Fibroblast of lung (primary cell): Measurements from ENCODE around the gene PPIAL4G. TPM values are rescaled to one million over a fixed set of nuclear protein-coding genes. Genes with fewer than 3 reads are reported as not detected.
"Not testable (repeated sequence)": the region's sequence is repeated elsewhere in the genome, so short reads cannot be mapped to it uniquely, and the experiment has no call there.

Source experiments
- DNase-seq, 2 donors: peaks; one replicate each; pipeline versions ENCODE4 v3.0.0 to v3.0.0-alpha.2; 2010; ENCODE audit warnings: low read depth in 2 of 2
- H2AFZ ChIP-seq: 2 replicates; pipeline ENCODE4 v1.5.1; 2012; ENCODE audit warnings: low read length, control low read depth, inconsistent platforms
- H3K27ac ChIP-seq: 2 replicates; pipeline ENCODE4 v1.5.1; 2011; ENCODE audit warnings: low read length, control low read depth; ENCODE audit not compliant: insufficient read depth
- H3K27me3 ChIP-seq: 2 replicates; pipeline ENCODE4 v1.5.1; 2011; ENCODE audit warnings: mild to moderate bottlenecking, low read length; ENCODE audit not compliant: control insufficient read depth, insufficient read depth
- H3K36me3 ChIP-seq: 2 replicates; pipeline ENCODE4 v1.5.1; 2011; ENCODE audit warnings: low read length; ENCODE audit not compliant: control insufficient read depth, insufficient read depth
- H3K4me1 ChIP-seq: 2 replicates; pipeline ENCODE4 v1.5.1; 2011; ENCODE audit warnings: low read length; ENCODE audit not compliant: control insufficient read depth, insufficient read depth; ENCODE audit errors: extremely low read depth
- H3K4me2 ChIP-seq: 2 replicates; pipeline ENCODE4 v1.5.1; 2011; ENCODE audit warnings: low read length, control low read depth; ENCODE audit not compliant: insufficient read depth; ENCODE audit errors: extremely low read depth
- H3K4me3 ChIP-seq, 4 experiments: fragments of 200-600 bp in 1 of 4; sonication (generic) in 1 of 4; replicated peaks in 1 of 4; 2 replicates each; pipeline ENCODE4 v1.5.1; 2011 to 2016; ENCODE audit warnings: low read length in 4 of 4, low read depth in 3 of 4, mild to moderate bottlenecking in 3 of 4, control low read depth in 2 of 4, inconsistent platforms in 1 of 4, mixed read lengths in 1 of 4; ENCODE audit not compliant: insufficient read depth in 1 of 4; ENCODE audit errors: control extremely low read depth in 1 of 4
- H3K79me2 ChIP-seq: 2 replicates; pipeline ENCODE4 v1.5.1; 2012; ENCODE audit warnings: mild to moderate bottlenecking, low read length, inconsistent platforms; ENCODE audit not compliant: control insufficient read depth, insufficient read depth
- H3K9ac ChIP-seq: 2 replicates; pipeline ENCODE4 v1.5.1; 2011; ENCODE audit warnings: mild to moderate bottlenecking, low read length, control low read depth; ENCODE audit not compliant: insufficient read depth
- H3K9me3 ChIP-seq: 2 replicates; pipeline ENCODE4 v1.5.1; 2012; ENCODE audit warnings: low read depth, low read length; ENCODE audit not compliant: control insufficient read depth, insufficient read depth
- H4K20me1 ChIP-seq: 2 replicates; pipeline ENCODE4 v1.5.1; 2011; ENCODE audit warnings: low read length; ENCODE audit not compliant: control insufficient read depth, insufficient read depth; ENCODE audit errors: extremely low read depth
- polyA minus RNA-seq: library from RNA; depleted of rRNA, polyadenylated mRNA; stranded (reverse); fragments of >200 nt; gene quantifications from 2 replicates; pipeline ENCODE4 v1.2.3, GENCODE V29; 2011; ENCODE audit warnings: low replicate concordance
- polyA plus RNA-seq, 2 donors: library from polyadenylated mRNA; depleted of rRNA in 1 of 2; stranded (reverse) in 1 of 2; unstranded in 1 of 2; fragments of >200 nt; gene quantifications; 2 replicates each; pipeline ENCODE4 v1.2.1, GENCODE V29; 2011 to 2012; ENCODE audit warnings: missing spikeins in 1 of 2
- total RNA-seq: library from RNA; depleted of rRNA; stranded (reverse); fragments of >200 nt; gene quantifications from 2 replicates; pipeline ENCODE4 v1.2.1, GENCODE V29; 2014

PPIAL4G gene
- not detected in 2 replicates for total RNA-seq
- not detected in 2 replicates for polyA plus RNA-seq
- not detected in 2 replicates for polyA plus RNA-seq (2012)
- polyA minus RNA-seq, result not detected in 2 replicates

GRCh38 chr1:148483029-148483428 lies at the start of gene PPIAL4G:
Gene PPIAL4G, minus strand, starts transcription at chr1:148483302. Its CDS starts 50 bp downstream, at chr1:148483252.
- H3K4me1 ChIP-seq, H3K4me3 ChIP-seq, H3K9ac ChIP-seq, H2AFZ ChIP-seq, DNase-seq, H3K27ac ChIP-seq, H3K27me3 ChIP-seq, H3K79me2 ChIP-seq, H3K4me2 ChIP-seq, H4K20me1 ChIP-seq, H3K36me3 ChIP-seq, H3K9me3 ChIP-seq: not testable (repeated sequence)

GRCh38 chr1:148532158-148532557 lies 49.1 kb upstream of the PPIAL4G start:
- not testable (repeated sequence) for DNase-seq, H3K27ac ChIP-seq, H3K9me3 ChIP-seq, H3K79me2 ChIP-seq, H3K9ac ChIP-seq, H3K4me2 ChIP-seq, H2AFZ ChIP-seq, H4K20me1 ChIP-seq, H3K4me3 ChIP-seq, H3K4me1 ChIP-seq, H3K36me3 ChIP-seq, H3K27me3 ChIP-seq

GRCh38 chr1:148529101-148529567 lies 46.0 kb upstream of the PPIAL4G start:
- H3K9me3 ChIP-seq, H3K36me3 ChIP-seq, H3K27me3 ChIP-seq, H3K4me1 ChIP-seq, H3K4me2 ChIP-seq, H2AFZ ChIP-seq, H3K27ac ChIP-seq, H3K79me2 ChIP-seq, H4K20me1 ChIP-seq, H3K9ac ChIP-seq: not testable (repeated sequence)
- peak overlapping the region in 1 of 4 experiments; percentile 7 for H3K4me3 ChIP-seq
- DNase-seq, result peak; percentile 67 to 78

GRCh38 chr1:148528591-148528990 lies 45.5 kb upstream of the PPIAL4G start:
- H3K4me3 ChIP-seq, DNase-seq, H3K27me3 ChIP-seq, H3K4me2 ChIP-seq, H3K9me3 ChIP-seq, H3K36me3 ChIP-seq, H3K27ac ChIP-seq, H3K79me2 ChIP-seq, H3K4me1 ChIP-seq, H3K9ac ChIP-seq, H2AFZ ChIP-seq, H4K20me1 ChIP-seq: not testable (repeated sequence)

- not testable (repeated sequence) for H3K27ac ChIP-seq, H3K4me1 ChIP-seq, H3K4me3 ChIP-seq, H3K27me3 ChIP-seq, H3K79me2 ChIP-seq, H3K9ac ChIP-seq, H3K9me3 ChIP-seq, H4K20me1 ChIP-seq, DNase-seq, H2AFZ ChIP-seq, H3K36me3 ChIP-seq, H3K4me2 ChIP-seq
These were observed 43.5 kb upstream of the PPIAL4G start for GRCh38 chr1:148526587-148526986.

GRCh38 chr1:148523205-148524144 lies 40.4 kb upstream of the PPIAL4G start:
- H3K36me3 ChIP-seq, H3K27me3 ChIP-seq, H3K27ac ChIP-seq, H3K9me3 ChIP-seq, H2AFZ ChIP-seq, H3K79me2 ChIP-seq, H3K9ac ChIP-seq, H3K4me3 ChIP-seq, H3K4me1 ChIP-seq, H3K4me2 ChIP-seq, DNase-seq, H4K20me1 ChIP-seq: not testable (repeated sequence)
